GM18873 (cell line): ENCODE measurements around the gene FOXO3B.
"Not testable (repeated sequence)": the region's sequence is repeated elsewhere in the genome, so short reads cannot be mapped to it uniquely, and the experiment has no call there.

Experiments used
- ATAC-seq: cut with Tn5 transposase; IDR thresholded peaks from one replicate; pipeline ENCODE4 v1.9.1; 2021; ENCODE audit warnings: mild to moderate bottlenecking, moderate library complexity, moderate number of reproducible peaks; ENCODE audit not compliant: unreplicated experiment, low FRiP score

Gene FOXO3B

GRCh38 chr17:18661924-18662624, 20.0 kb downstream of the FOXO3B start:
- not testable (repeated sequence) for ATAC-seq

- not testable (repeated sequence) for ATAC-seq
Observed at GRCh38 chr17:18650094-18650493, 32.0 kb downstream of the FOXO3B start.

DNA sequence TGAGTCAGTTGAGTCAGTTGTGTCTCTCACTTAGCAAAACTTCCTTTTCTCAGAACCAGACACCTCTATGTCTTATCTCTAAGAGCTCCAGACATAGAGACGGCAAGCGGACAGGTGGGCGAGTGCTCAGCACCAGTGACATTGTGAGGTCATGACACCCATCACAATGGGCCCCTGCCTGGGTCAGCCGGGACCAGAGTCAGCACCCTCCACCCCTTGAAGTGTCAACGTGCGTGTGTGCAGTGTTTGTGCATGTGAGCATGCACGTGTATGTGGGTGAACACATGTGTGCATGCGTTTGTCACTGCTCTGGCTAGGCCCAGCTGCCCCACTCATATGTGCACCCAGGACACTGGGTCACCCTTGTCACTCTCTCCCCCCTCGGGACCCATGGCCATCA, 37.8 kb downstream of the FOXO3B start, which contains the start of gene TBC1D28:
TSS of gene TBC1D28 (minus strand) at position 101 of the 400 bp plus-strand sequence. CDS start 3,039 bp downstream, outside the sequence.
- not testable (repeated sequence) for ATAC-seq

GRCh38 chr17:18643124-18643523, 39.0 kb downstream of the FOXO3B start:
- ATAC-seq, result not testable (repeated sequence)

DNA sequence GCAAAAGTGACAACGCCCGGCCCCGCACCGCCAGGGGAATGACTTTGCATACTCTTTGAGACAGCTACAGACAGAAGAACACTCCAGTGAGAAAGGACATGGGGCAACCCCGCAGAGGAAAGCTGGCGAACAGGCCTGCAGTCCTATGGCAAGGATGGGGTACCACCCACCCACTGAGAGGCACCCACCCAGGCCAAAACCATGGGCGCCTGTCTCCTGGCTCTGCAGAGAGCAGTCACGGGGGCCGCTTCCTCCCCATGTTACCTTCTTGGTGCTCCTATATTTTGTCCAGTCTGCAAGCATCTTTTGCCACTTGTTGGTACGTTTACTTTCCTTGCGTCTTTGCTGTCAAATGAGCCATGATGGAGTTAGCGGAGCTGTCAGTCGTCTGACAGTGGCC, 43.8 kb downstream of the FOXO3B start:
- ATAC-seq, result not testable (repeated sequence)

GRCh38 chr17:18636237-18636636, 45.9 kb downstream of the FOXO3B start:
- ATAC-seq, result not testable (repeated sequence)

GRCh38 chr17:18635773-18636172, 46.3 kb downstream of the FOXO3B start:
- not testable (repeated sequence) for ATAC-seq

- not testable (repeated sequence) for ATAC-seq
Observed at GRCh38 chr17:18634550-18635263, 47.4 kb downstream of the FOXO3B start.
